Effector CD8-positive, alpha-beta T cell (primary cell): ENCODE results near the gene SEMA5B.

ENCODE experiments used
- DNase-seq: peaks from one replicate; lab custom pipeline; 2025; lab: John Stamatoyannopoulos, UW

Gene SEMA5B

DNA sequence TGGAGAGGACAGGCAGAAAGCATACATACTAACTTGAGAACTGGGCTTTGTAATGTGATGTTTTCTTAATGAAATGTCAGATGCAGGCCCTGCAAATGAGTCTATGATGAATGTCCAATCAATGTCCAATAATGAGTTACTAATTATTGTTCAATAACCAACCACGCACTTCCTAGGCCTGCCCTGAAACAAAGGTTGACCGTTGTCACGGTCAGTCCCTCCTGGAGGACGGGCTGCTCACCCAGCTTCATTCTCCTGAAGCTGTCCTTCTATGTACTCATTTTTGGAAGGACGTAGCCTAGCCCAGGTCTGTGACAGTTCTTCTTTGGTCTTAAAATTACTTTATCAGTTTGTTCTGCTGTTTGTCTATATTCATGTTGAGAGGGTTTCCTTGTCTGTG lies 30.9 kb upstream of the SEMA5B start:
- DNase-seq, result no peak

DNA sequence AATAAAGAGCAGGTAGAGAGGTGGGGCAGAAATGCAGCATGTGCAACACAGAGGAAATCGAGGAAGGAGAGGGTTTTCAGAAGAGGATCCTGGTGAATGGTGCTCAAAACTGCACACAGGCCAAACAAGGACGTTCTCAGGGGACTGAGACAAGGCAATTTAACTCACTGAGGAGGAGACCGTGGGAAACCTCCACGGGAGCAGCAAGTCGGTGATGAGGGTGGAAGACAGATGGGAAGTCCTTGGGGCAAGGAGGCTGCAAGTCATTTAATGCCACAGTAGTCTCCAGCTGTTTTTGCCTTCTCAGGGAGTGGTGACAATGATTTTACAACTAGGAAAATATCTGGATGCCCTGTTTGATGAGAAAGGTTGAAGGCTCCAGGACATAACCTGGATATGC lies 27.8 kb upstream of the SEMA5B start:
- no peak for DNase-seq

DNA sequence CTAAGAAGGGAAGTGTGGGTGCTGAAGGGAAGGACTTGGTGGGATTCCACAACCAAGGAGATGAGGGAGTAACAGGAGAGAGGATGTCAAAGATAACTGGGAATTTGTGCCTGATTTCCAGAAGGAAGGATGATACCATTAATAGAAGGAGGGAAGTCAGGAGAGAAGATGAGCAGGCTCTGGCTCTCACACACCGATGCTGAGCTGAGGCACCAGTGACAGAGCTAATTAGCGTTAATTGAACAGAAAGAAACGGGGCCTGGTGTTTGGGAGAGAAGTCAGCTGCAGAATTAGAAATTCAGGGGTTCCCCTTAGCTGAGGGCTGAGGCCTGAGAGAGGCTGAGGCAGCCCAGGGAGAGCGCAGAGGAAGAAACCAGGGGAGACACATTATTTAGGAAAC lies 27.4 kb upstream of the SEMA5B start:
- no peak for DNase-seq

DNA sequence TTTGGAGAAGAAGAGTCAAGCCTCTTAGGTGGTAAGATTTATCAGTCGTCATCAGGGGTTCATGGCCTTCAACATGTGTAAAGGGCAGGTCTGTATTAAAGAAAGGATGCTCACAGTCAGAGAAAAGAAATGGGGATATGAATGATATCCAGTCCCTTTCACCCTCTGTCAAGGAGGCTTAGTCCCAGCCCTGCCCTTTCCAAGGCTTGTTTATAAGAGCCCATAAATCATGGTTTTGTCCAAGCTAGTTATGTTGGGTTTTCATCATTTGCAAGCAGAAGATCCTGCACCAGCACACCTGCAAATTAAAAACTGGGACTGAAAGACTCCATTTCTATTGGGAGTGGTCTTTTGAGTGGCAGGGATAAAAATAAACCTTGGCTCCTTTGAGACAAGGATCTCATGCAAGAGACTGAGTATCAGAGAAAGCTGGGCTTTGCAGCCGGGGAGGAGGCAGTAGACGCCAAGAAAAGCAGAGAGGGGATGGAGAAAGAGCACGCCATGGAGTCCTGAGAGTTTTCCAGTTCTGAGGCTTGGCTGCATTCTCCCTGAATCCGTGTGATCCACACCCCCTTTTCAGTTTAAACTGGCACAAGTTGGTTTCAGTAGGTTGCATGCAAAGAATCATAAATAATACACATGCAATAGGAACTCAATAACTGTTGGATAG lies 26.7 kb upstream of the SEMA5B start:
- DNase-seq, result no peak

DNA sequence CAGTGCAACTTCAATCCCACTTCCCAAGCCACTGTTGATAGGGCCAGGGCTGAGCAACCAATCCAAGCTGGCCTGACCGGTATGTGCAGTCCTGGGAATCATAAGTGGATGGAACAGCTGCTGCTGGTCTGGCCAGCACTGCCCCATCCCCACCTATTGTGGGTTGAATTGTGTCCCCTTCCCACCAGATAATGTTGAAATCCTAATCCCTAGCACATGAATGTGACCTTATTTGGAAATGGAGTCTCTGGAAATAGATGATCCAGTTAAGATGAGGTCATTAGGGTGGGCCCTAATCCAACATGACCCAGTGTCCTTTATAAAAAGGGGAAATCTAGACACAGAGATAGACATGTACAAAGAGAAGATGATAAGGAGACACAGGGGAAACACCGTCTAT lies 25.5 kb upstream of the SEMA5B start:
- no peak for DNase-seq

DNA sequence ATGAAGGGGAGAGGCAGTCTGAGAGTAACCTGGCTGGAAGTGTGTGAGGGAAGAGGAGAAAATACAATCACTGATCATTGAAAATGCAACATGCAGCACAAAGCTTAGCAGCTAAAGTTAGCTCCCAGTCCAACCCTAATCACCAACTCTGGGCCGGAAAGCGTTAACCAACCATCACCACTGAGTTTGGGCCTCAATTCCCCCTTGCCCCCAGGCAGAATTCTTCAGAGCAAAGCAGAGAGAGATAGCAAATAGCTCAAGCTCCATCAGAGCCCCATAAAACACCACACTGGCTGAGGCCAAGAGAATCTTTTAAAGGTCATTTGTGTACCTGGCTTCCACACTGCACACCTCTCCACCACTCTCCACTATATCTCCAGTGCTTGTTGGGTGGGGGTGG lies 23.1 kb upstream of the SEMA5B start:
- no peak for DNase-seq

DNA sequence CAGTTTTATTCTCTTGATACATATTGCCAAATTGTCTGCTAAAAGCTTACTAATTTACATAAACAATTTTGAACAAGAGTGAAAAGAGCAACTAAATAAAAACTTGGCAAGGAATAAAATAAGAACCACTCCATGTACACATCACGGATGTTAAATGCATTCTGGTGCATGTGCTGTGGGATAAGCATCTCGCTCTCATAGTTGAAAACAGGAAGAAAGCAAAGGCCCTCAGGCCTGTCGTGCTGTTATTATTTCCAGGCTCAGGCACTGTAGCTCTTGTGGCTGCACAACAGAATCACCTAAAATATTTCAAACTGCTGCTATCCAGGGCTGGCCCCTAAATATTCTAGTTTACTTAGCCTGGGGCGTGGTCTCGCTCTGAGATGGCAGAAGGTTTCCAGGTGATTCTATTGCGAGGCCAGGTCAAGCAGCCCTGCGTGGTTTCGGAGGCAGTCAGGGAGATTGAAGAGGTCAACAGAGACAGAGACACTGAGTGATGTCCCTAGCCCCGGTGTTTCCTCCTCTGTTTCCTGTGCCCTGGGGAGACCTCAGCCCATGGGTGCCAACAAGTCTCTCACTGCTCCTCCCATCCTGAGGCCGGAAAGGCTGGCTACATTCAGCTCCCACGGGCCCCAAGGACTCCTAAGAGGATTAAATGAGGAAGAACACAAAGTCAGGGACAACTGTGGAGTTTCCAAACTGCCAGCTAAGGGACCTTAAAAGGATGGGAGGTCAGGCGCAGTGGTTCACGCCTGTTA lies 21.1 kb upstream of the SEMA5B start:
- DNase-seq, result no peak

DNA sequence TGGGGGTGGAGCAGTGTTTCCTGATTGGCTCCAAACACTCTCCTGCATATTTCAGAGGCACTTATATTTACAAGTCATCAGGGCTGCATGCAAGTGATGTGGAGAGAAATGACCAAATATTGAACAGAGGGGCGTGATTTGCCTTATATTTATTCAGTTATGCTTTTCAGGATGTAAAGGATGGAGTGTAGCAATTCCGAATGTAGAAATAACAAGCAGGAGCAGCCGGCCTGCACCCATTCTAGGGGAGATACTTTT lies 19.4 kb upstream of the SEMA5B start:
- no peak for DNase-seq

DNA sequence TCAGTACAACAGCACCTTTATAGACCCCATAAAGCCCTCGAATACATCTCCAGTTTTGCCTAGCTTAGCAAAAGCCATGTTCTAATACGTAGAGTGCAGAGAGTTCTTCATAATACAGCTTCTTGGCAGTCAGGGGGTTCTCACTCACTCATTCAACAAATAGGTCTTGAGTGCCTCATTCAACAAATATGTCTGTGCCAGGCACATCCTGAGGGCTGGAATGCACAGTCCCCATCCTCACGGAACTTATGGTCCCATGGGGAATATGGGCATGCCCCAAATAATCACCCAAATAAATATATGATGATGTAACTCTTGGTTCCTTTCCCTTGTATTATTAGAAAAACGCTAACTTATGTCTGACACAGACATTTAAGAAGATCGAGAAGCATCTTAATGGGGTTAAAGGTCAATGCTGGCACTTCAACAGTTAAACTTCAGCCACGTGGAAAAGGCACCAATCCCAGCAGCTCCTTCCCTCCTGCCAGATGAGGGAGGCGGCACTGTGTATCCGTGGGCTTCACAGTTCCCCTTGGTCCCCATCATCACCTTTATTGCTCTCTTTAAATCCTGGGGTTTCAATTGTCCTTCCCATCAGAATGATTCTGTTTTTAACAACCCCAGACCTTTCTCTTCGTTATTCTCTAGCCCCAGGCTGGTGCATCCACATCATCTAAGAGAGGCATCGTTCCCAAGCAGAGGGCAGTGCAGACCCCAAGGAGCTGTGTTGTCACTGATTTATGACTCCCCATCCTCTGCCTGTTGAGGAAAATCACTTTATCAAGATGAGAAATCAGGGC lies 18.9 kb upstream of the SEMA5B start:
- no peak for DNase-seq

DNA sequence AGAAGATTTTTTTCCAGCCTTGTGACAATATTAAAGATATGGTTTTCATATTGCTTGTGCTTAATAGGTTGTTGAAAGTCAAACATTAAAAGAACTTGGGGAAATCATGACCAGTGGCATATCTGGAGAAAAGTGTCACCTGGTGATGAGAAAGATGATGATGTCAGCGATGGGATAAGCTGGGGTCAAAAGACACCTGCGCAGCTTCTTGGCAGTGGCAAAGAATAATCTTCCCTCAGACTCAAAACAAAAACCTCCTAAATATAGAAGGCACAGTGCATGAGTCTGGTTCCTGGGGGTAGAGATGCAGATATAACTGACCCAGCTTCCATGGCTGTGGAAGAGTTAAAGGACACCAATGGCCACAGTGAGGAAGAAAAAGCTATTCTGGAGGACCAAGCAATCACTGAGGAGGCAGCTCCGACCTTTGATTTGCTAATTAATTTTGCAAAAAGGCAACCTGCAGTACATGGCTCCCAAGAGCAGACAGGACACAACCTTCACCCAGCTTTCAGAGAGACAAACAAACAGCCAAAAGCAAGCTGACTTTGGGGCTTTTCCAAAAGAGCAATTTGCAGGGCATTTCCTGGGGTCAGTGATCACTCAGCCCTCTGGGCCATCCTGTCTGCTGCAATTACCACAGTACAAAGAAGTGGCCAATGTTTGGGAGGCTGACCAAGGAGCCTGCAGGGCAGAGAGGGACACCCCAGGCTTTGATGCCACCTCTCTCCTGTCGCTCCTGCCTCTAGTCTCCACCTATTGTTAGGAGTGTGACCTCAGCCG lies 17.6 kb upstream of the SEMA5B start:
- DNase-seq, result no peak

DNA sequence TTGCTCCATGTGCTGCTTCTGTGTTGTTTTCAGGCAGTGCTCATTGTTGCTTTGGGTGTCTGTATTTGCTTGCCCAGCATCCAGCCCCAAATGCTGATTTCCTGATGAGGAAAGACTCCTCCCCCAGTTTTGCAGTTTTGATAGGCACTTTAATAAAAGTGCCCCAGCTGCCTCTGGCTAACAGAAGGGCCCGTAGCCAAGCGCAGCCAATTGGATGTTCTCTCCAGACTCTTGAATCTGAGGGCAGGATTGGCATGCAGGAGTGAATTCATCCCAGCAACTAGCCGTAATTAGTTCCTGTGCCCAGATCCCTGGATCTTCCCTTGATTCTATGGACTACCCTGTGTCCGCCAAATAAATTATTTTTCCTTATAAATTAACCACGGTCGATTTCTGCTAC lies 14.8 kb upstream of the SEMA5B start:
- no peak for DNase-seq

DNA sequence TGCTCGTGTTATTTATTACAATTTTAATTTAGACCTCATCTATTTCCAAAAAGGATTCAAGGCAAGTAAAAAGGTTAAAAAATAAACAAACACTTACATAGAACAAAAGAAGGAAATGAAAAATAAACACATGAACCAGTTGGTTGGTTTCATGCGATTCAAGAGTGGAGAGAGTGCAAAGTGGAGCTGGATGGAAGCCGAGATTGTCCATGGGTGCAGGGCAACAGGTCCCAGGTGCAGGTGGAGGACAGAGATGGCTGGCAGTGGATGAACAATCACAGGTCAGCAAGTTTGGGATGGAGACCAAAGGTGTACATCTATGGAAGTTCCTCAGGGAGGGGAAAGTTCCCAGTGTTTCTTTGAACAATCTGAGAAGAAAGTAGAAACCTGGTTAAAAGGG lies 11.6 kb upstream of the SEMA5B start:
- no peak for DNase-seq

DNA sequence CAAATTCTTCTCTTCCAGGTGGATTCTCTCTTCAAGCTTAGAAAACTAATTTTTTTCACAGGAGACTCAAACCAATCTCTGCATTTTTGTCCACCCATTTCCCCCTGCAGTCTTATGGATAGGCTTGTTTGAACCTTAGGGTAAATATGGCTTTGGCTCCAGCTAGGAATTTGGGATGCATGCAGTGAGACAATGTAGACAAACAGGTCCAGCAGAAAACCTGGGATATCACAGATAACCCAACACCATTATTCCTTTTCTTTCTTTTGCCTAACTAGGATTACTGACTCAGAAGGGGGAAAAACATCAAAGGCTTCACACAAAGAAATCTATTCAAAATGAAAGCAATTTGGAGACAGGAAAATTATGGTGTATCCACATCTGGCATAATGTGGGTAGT lies 11.2 kb upstream of the SEMA5B start:
- DNase-seq, result no peak

DNA sequence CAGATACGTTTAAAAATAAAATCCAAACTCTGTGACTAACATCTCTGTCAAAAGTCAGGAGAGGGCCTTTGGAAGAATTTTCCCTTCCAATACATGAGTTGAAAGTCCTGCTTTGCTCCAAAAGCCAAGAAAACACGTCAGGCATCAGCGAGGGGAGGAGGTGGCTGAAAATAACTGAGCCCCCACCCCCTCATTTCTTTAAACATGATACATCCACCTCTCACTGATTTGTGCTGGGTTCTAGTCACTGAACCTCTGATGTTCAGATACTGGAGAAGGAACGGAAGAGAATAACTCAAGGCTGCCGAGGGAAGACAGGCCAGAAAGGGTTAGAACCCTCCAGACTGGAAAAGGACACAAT lies 9.4 kb upstream of the SEMA5B start:
- DNase-seq, result no peak

DNA sequence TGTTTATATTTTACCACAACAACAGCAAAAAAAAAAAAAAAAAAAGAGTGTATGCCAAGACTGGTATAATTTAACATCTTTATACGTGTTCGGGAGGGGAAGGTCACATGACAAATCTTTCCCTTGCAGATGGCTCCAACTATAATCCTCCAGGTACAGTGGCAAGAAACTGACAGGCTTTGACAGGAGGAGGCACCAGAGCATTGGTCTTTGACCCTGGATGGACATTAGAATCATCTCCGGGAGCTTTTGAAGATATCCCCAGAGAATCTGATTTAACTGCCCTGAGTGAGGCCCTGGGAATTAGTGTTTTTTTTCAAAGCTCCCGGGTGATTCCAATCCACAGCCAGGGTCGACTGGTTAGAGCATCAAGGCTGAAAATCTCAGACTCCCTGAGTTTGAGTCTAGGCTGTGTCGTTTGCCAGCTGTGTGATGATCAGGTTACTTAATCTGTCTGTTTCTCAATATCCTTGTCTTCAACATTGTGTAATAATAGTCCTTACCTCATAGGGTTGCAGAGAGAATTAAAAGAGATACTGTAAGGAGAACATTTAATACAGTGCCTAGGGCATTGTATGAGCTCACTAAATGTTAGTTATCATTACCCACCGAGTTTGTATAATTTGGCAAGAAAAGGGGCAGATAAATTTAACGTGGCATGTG lies 8.9 kb upstream of the SEMA5B start:
- no peak for DNase-seq

DNA sequence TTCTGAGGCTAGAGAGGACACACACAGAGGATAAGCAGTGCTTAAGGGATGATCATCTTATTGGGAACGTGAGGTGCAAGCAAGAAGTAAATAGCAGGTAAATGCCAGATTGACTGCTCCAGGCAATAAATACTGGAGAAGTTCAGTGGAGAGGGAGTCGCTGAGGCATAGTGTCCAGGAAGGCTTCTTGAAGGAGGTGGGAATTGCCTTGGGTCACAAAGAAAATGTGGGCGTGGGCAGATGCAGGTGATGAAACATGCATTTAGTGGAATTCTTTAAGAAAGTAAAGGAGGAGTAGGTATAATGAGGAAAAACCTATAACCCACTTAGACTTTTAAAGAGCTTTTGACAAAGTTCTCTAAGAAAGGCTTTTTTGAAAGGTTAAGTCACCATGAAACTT lies 7.4 kb upstream of the SEMA5B start:
- no peak for DNase-seq

DNA sequence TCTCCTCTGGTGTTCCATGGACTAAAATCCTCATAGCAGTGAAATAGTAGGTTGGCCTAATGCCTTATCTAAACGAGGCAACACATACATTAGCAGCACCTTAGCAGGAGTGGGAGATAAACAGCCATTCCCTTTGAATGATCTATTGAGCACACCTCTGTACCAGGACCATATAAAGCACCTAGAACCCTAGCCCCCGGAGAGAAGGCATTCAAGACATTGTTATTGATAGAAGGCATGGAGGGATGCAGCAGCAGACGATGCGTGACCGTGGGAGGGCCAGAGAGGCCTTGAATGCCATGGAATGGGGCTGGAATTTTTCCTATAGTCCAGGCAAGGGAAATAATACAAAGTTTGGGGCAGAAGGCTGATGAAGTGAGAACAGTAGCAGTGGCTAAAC lies 6.6 kb upstream of the SEMA5B start:
- no peak for DNase-seq

DNA sequence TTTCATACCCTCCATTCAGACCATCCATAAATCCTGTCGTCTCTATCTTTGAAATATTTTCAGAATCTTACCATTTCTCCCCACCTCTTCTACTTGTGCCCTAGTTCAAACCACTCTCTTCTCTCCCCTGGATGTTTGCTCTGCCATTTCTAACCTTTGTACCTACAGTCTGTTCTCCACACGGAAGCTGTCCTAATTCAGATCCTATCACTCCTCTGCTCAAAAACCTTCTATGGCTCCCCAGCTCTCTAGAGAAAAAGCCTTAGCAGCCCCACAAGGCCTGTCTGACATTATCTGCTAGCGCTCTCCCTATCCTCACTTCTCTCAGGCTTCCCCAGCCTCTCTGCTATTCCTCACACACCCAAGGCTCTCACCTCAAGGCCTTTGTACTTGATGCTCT lies 4.5 kb upstream of the SEMA5B start:
- DNase-seq, result no peak

DNA sequence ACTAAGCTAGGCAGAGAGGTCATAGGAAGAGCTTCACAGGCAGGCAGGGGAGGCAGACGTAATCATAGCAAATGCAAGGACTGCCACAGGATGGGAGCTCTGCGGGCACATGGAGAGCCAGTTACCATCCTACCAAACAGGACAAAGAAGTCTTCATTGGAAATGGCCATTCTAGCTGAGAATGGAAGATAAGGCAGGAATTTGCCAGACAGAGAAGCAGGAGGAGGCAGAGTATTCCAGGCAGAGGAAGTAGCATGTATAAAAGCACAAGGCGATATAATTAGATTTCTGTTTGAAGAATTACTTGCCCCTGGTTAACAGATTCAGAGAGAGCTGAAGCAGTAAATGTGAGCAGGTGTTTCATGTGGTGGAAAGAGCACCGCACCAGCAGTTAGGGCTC lies 3.5 kb upstream of the SEMA5B start:
- no peak for DNase-seq

DNA sequence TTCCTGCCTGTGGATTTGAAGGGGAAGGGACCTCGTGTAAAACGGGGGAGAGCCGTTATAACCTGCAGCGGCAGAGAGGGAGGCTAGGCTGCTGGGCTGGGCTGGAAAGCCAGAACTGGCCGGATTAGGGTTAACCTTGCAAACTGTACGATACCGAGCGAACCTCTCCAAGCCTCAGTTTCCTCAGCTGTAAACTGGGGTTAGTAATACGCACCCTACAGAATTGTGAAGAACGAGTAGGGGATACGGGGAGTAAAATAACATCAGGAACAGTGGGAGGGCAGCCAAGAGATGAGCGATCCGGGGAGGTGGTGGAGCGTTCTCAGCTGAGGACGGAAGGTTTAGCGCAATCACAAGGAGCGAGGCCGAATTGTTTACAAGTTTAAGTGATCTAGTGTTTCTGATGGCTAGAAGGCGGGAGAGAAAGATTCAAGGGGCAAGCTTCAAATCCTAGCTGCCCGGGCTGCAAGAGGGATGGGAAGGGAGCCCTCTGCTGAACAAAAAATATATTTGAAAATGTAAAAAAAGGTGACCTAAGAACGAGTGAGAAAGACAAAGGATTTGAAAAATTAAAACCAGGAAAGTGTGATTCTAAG lies 768 bp upstream of the SEMA5B start:
- no peak for DNase-seq

DNA sequence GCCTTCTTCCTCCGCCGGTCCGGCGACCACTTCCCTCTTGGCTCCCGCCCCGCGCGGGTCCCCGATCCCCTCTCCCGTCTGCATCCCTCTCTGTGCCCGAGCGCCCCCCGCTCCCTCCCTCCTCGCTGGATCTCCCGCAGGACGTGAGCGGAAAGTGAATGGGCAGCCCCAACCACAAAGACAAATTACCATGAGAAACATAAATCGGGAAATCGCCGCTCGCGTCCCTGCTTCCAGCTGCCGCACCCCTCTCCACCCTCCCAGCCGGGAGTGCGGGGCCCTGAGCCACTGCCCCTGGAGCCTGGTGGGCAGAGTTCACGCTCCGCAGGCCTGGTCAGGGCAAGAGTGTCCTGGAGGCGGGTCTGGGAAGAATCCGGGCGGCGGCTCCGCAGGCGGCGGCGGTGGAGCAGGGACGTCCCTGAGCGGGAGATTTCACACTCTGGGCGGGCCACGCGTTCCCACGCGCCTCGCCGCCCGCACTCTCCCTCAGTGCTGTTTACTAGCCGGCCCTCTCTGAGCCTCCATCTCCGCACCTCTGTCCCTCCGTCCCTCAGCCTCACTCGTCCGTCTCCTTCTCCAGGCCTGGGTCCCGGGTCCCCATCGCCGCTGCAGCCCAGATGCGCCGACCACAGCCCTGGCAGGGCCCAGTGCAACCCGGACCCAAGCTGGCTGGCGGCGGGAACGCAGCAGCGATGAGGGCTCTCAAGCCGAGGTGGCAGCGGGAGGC lies 835 bp downstream of the SEMA5B start:
- DNase-seq, result no peak
